ENCODE results near the gene CBFA2T3.
"Not testable (repeated sequence)": the region's sequence is repeated elsewhere in the genome, so short reads cannot be mapped to it uniquely, and the experiment has no call there.

Gene CBFA2T3

GRCh38 chr16:88903267-88903666 is 73.7 kb downstream of the CBFA2T3 start:
- no peak for DNase-seq

- no peak for DNase-seq
Observed at GRCh38 chr16:88902744-88903143, 74.3 kb downstream of the CBFA2T3 start.

- DNase-seq = no peak
Observed at GRCh38 chr16:88901718-88902337, 75.2 kb downstream of the CBFA2T3 start.

GRCh38 chr16:88900662-88901052 is 76.3 kb downstream of the CBFA2T3 start:
- DNase-seq = no peak

GRCh38 chr16:88899901-88900661 is 76.9 kb downstream of the CBFA2T3 start:
- DNase-seq = no peak

GRCh38 chr16:88897696-88898425 is 79.1 kb downstream of the CBFA2T3 start:
- DNase-seq = no peak

GRCh38 chr16:88896238-88897070 is 80.6 kb downstream of the CBFA2T3 start:
- DNase-seq = no peak

GRCh38 chr16:88895335-88895734 is 81.7 kb downstream of the CBFA2T3 start:
- DNase-seq = no peak

GRCh38 chr16:88894681-88895300 is 82.2 kb downstream of the CBFA2T3 start:
- no peak for DNase-seq

- not testable (repeated sequence) for DNase-seq
Observed at GRCh38 chr16:88894266-88894665, 82.7 kb downstream of the CBFA2T3 start.

GRCh38 chr16:88893127-88893968 is 83.7 kb downstream of the CBFA2T3 start:
- DNase-seq = no peak

GRCh38 chr16:88892065-88892464 is 84.9 kb downstream of the CBFA2T3 start:
- no peak for DNase-seq

GRCh38 chr16:88891083-88891482 is 85.9 kb downstream of the CBFA2T3 start:
- DNase-seq = no peak

- not testable (repeated sequence) for DNase-seq
Observed at GRCh38 chr16:88889702-88890352, 87.2 kb downstream of the CBFA2T3 start.

- DNase-seq = no peak
Observed at GRCh38 chr16:88888461-88889387, 88.3 kb downstream of the CBFA2T3 start.

GRCh38 chr16:88888057-88888456 is 89.0 kb downstream of the CBFA2T3 start:
- no peak for DNase-seq

- DNase-seq = no peak
Observed at GRCh38 chr16:88886845-88887521, 90.0 kb downstream of the CBFA2T3 start.

- no peak for DNase-seq
Observed at GRCh38 chr16:88886420-88886844, 90.6 kb downstream of the CBFA2T3 start.

- DNase-seq = no peak
Observed at GRCh38 chr16:88885693-88886280, 91.2 kb downstream of the CBFA2T3 start.
